GM13976 (cell line): ENCODE results near the gene OR2D3.
"Not testable (repeated sequence)": the region's sequence is repeated elsewhere in the genome, so short reads cannot be mapped to it uniquely, and the experiment has no call there.

ENCODE experiments used
- DNase-seq: peaks from one replicate; pipeline ENCODE4 v3.0.0; 2012; ENCODE audit warnings: low spot score
- in situ Hi-C: fragments of 300-500 bp; cut with MboI; formaldehyde crosslinking; loops from one replicate; pipeline ENCODE4 v1.12.0; 2022; ENCODE audit warnings: low sequenced_read_pairs, mixed read lengths, inconsistent platforms; ENCODE audit not compliant: unreplicated experiment
- TF ChIP-seq, protein P1 (sequence below): IDR thresholded peaks from 2 replicates; pipeline ENCODE4 v1.5.1; 2012; ENCODE audit warnings: borderline replicate concordance, mild to moderate bottlenecking; ENCODE audit not compliant: insufficient read depth; ENCODE audit errors: extremely low read depth, missing control alignments, control extremely low read depth

Gene OR2D3

DNA sequence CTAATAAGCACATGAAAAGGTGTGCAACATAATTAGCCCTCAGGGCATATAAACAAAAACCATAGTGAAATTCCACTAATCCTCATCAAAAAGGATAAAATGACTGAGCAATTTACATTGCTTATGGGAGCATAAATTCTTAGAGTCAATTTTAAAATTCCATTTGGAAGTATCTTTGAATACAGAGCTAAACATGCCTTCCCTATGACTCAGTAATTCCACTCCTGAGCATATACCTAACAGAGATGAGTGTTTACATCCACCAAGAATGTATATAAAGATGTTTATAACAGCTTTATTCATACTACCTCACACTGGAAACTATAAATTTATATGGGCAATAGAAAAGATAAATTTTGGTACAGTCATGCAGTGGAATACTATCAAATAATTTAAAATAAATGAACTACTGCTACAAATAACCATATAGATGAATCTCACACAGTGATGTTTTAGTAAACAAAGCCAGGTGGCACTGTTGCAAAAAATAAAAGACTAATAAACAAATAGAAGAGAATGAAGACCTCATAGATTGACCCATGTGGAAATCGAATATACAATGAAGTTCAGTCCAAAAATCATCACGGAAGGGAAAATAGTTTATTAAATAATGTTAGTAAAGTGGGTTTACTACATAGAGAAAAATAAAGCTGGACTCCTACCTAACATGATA lies 20.3 kb upstream of the OR2D3 start:
- no peak for DNase-seq
- in situ Hi-C loops, result no loop called here
- TF ChIP-seq, protein P1, sequence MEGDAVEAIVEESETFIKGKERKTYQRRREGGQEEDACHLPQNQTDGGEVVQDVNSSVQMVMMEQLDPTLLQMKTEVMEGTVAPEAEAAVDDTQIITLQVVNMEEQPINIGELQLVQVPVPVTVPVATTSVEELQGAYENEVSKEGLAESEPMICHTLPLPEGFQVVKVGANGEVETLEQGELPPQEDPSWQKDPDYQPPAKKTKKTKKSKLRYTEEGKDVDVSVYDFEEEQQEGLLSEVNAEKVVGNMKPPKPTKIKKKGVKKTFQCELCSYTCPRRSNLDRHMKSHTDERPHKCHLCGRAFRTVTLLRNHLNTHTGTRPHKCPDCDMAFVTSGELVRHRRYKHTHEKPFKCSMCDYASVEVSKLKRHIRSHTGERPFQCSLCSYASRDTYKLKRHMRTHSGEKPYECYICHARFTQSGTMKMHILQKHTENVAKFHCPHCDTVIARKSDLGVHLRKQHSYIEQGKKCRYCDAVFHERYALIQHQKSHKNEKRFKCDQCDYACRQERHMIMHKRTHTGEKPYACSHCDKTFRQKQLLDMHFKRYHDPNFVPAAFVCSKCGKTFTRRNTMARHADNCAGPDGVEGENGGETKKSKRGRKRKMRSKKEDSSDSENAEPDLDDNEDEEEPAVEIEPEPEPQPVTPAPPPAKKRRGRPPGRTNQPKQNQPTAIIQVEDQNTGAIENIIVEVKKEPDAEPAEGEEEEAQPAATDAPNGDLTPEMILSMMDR, result no peak

DNA sequence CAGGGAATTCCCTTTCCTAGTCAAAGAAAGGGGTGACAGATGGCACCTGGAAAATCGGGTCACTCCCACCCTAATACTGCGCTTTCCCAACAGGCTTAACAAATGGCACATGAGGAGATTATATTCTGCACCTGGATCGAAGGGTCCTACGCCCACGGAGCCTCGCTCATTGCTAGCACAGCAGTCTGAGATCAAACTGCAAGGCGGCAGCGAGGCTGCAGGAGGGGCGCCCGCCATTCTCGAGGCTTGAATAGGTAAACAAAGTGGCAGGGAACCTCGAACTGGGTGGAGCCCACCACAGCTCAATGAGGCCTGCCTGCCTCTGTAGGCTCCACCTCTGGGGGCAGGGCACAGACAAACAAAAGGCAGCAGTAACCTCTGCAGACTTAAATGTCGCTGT lies 16.0 kb upstream of the OR2D3 start:
- in situ Hi-C loops, DNase-seq: not testable (repeated sequence)

DNA sequence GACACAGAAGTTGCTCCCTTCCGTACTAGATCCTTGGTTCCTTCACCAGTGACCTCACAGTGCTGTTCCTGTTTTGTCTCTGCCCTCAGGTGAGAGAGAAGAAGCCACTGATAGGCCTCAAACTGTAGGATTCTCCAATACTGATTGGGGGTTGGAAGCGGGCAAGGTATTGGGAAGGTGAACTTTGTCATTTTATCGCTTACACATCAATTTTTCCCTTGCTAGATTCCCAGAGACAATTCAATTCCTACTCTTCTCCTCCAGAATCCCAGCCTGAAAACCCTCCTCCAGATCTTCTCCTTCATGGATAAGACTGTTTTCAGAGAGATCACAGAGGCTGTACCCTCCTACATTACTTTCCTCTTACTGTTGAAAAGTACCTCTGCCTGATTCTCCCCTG lies 9.4 kb upstream of the OR2D3 start:
- in situ Hi-C loops, result no loop called here
- DNase-seq, result no peak
- TF ChIP-seq, protein P1, result no peak

DNA sequence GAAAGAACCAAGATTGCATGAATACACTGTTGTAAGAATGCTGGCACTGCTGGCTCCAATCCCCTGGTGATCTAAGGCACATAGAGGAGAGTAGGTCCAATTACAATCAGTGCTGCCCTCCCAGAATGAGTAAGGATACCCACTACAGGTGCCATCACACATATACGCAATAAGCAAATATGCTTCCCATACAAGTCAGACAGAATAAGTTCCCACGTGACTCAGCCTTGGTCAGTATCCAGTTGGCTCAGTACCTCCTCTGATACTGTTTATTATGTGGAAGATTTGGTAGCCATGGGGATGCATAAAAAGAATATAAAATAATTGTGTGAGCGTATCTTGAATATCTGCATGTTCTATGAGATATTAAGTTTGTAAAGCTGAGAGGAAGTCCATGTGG lies 8.9 kb upstream of the OR2D3 start:
- in situ Hi-C loops, result no loop called here
- TF ChIP-seq, protein P1, result no peak

DNA sequence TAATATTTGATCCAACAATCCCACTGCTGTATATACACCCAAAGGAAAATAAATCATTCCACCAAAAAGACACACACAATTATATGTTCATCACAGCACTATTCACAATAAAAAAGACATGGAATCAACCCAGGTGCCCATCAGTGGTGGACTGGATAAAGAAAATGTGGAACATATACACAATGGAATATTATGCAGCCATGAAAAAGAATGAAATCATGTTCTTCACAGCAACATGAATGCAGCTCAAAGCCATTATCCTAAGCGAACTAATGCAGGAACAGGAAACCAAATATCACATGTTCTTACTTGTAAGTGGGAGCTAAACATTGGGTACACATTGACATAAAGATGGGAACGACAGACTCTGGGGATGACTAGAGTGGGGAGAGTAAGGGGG lies 1.1 kb upstream of the OR2D3 start:
- DNase-seq, result no peak
- in situ Hi-C loops, result no loop called here
- TF ChIP-seq, protein P1, result no peak

More for the DNA sequence above, 8.9 kb upstream of the OR2D3 start:
- no peak for DNase-seq

DNA sequence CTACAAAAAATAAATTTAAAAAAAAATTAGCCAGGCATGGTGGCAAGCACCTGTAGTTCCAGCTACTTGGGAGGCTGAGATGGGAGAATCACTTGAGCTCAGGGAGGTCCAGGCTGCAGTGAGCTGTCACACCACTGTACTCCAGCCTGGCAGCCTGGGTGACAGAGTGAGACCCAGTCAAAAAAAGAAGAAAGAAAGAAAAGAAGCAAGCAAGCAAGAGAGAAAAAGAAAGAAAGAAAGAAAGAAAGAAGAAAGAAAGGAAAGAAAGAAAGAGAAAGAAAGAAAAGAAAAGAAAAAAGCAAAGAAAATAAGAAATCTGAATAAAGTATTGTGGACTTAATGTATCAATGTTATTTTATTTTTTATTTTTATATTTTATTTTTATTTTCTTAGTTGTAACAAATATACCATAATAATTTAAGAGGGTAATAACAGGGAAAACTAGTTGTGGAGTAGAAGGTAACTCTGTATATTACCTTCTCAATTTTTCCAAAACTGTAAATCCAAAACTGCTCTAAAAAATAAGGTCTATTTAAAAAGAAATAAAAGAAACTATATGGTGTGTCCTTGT lies 4.3 kb downstream of the OR2D3 start:
- no peak for DNase-seq
- in situ Hi-C loops, result no loop called here
- TF ChIP-seq, protein P1, result no peak

DNA sequence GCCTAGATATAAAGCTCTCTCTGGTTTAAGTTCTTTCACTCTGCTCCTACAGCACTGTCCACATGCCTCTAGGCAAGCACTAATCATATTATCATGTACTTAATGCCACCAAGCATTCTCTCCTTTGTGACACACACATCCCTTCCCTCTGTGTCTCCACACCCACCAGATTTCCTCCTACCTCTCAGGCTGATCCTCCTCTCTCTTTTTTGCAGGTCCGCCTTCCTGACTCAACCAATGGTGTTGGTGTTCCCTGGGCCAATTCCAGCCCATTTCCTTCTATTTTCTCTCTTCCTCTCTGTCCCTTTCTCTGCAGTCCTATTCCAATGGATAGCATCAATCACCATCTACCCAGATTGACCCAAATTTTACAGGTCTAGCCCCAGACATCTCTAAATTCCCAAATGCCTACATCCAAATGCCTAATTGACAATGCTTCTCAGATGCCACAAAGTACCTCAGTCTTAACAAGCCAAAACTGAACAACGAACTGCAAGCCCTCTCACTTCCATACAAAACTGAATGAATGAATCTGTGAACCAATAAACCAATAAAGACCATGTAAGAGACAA lies 4.9 kb downstream of the OR2D3 start:
- TF ChIP-seq, protein P1, result no peak
- in situ Hi-C loops, result no loop called here

More for the DNA sequence above, 4.9 kb downstream of the OR2D3 start:
- no peak for DNase-seq
